Measurements from ENCODE around the gene LRRC56.

LRRC56 gene, protein sequence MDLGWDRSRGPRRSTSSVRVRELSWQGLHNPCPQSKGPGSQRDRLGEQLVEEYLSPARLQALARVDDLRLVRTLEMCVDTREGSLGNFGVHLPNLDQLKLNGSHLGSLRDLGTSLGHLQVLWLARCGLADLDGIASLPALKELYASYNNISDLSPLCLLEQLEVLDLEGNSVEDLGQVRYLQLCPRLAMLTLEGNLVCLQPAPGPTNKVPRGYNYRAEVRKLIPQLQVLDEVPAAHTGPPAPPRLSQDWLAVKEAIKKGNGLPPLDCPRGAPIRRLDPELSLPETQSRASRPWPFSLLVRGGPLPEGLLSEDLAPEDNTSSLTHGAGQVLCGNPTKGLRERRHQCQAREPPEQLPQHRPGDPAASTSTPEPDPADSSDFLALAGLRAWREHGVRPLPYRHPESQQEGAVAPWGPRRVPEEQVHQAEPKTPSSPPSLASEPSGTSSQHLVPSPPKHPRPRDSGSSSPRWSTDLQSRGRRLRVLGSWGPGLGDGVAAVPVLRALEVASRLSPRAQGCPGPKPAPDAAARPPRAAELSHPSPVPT

GRCh38 chr11:536841-537621, at the start of gene LRRC56:
TSS of gene LRRC56 (plus strand) at chr11:537527. CDS start at chr11:540685, 3,158 bp downstream.
- H3K4me3 ChIP-seq (ENCODE audit: low read depth, low read length): peak within 1 kb of the TSS; percentile 49
- peak; percentile 87 for DNase-seq (ENCODE audit: low read depth)
- TF ChIP-seq, protein P1, sequence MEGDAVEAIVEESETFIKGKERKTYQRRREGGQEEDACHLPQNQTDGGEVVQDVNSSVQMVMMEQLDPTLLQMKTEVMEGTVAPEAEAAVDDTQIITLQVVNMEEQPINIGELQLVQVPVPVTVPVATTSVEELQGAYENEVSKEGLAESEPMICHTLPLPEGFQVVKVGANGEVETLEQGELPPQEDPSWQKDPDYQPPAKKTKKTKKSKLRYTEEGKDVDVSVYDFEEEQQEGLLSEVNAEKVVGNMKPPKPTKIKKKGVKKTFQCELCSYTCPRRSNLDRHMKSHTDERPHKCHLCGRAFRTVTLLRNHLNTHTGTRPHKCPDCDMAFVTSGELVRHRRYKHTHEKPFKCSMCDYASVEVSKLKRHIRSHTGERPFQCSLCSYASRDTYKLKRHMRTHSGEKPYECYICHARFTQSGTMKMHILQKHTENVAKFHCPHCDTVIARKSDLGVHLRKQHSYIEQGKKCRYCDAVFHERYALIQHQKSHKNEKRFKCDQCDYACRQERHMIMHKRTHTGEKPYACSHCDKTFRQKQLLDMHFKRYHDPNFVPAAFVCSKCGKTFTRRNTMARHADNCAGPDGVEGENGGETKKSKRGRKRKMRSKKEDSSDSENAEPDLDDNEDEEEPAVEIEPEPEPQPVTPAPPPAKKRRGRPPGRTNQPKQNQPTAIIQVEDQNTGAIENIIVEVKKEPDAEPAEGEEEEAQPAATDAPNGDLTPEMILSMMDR (conservative IDR thresholded peaks at IDR 0.05; ENCODE audit: low read depth, low read length): no peak

DNA sequence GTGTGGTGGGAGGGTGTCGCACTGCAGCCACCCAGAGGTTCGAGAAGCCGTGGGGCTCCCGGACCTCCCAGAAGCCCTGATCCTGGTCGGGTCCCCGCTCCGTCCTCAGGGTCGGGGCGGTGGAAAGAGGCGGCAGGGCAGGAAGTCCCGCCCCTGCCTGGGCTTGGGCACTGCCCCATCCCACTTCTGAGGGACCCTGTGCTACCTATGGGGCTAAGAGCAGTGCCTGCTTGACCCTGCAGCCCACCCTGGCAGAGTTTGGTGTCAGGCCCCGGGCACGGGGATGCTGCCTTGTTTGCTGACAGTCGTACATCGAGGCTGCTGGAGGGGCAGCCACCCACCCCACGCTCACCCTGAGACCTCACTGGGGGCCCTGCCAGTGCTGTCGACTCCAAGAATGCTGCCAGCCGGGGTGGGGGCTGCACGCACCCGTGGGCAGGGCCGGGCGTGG, 49.7 kb upstream of the LRRC56 start:
- TF ChIP-seq, protein P1 (conservative IDR thresholded peaks at IDR 0.05; ENCODE audit: low read depth, low read length): no peak
- DNase-seq (ENCODE audit: low read depth): no peak
- no peak overlapping the region for H3K4me3 ChIP-seq (ENCODE audit: low read depth, low read length)

DNA sequence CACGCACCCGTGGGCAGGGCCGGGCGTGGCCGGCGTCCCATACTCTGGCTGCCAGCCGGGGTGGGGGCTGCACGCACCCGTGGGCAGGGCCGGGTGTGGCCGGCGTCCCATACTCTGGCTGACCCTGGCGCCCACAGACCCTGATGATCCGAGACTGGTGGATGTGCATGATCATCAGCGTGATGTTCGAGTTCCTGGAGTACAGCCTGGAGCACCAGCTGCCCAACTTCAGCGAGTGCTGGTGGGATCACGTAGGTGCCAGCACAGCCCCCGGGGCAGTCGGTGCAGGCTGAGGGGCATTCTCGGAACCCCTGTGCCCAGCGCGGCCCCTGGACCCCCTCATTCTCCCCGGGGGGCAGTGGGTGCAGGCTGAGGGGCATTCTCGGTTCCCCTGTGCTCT, 49.3 kb upstream of the LRRC56 start:
- TF ChIP-seq, protein P1 (conservative IDR thresholded peaks at IDR 0.05; ENCODE audit: low read depth, low read length): no peak
- no peak overlapping the region for H3K4me3 ChIP-seq (ENCODE audit: low read depth, low read length)
- no peak for DNase-seq (ENCODE audit: low read depth)

GRCh38 chr11:488579-488978, 48.7 kb upstream of the LRRC56 start:
- no peak overlapping the region for H3K4me3 ChIP-seq (ENCODE audit: low read depth, low read length)
- TF ChIP-seq, protein P1 (conservative IDR thresholded peaks at IDR 0.05; ENCODE audit: low read depth, low read length): no peak
- DNase-seq (ENCODE audit: low read depth): no peak

DNA sequence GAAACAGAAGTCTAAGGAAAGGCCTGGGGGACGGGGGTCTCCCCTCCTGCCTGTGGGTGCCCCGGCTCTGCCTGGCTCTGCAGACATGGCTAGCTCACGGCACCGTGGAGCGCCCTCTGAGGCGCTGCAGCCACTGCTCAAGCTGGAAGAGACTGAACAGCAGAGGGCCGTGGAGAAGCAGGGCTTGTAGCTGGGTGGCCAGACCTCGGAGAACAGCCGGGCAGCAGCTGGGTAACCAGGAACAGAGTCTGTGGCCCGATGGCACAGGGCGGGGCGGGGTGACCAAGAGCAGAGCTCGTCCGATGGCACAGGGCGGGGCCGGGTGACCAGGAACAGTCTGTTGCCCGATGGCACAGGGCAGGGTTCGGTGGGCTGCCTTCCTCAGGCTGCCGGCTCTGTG, 48.3 kb upstream of the LRRC56 start:
- TF ChIP-seq, protein P1 (conservative IDR thresholded peaks at IDR 0.05; ENCODE audit: low read depth, low read length): no peak
- H3K4me3 ChIP-seq (ENCODE audit: low read depth, low read length): no peak overlapping the region
- DNase-seq (ENCODE audit: low read depth): no peak

DNA sequence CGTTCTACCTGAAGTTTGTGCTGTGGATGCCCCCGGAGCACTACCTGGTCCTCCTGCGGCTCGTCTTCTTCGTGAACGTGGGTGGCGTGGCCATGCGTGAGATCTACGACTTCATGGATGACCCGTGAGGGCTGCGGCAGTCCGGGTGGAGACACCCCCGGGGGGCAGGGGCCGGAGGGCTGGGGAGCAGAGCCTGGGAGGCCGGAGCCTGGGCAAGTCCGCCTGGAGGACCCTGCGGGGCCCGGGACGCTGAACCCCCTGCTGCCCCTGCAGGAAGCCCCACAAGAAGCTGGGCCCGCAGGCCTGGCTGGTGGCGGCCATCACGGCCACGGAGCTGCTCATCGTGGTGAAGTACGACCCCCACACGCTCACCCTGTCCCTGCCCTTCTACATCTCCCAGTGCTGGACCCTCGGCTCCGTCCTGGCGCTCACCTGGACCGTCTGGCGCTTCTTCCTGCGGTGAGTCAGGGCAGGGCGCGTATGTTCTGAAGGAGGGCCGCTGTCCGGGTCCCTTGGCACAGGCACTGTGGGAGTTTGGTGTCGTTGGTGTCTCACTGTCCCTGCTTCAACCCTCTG, 47.6 kb upstream of the LRRC56 start:
- DNase-seq (ENCODE audit: low read depth): no peak
- TF ChIP-seq, protein P1 (conservative IDR thresholded peaks at IDR 0.05; ENCODE audit: low read depth, low read length): no peak
- no peak overlapping the region for H3K4me3 ChIP-seq (ENCODE audit: low read depth, low read length)
